Calu3 (cell line): ENCODE measurements around the gene AP1S3. TPM values are rescaled to one million over a fixed set of nuclear protein-coding genes. Genes with fewer than 3 reads are reported as not detected.

Source experiments
- Bru-seq: library from RNA; stranded (reverse); fragments of 400-500 nt; gene quantifications from one replicate; lab custom pipeline; 2021; lab: Mats Ljungman, UMichigan
- BruChase-seq, 2 experiments: library from RNA; stranded (reverse); fragments of 400-500 nt; gene quantifications; one replicate each; lab custom pipeline; 2021; lab: Mats Ljungman, UMichigan
- BruUV-seq: library from RNA; stranded (reverse); fragments of 400-500 nt; replicated peaks from 2 replicates; lab custom pipeline; 2021; lab: Mats Ljungman, UMichigan
- CTCF ChIA-PET: fragments of 300-600 bp; sonication (Branson Sonifier 250); formaldehyde crosslinking; loops from one replicate; lab custom pipeline; 2022; ENCODE audit warnings: antibody characterized with exemption; lab: Charles Lee
- DNase-seq: peaks from one replicate; pipeline ENCODE4 v3.0.0; 2022
- H3K27ac Mint-ChIP-seq: one replicate; pipeline ENCODE4 v1.8.0; 2022; ENCODE audit warnings: mixed read lengths; ENCODE audit not compliant: unreplicated experiment
- H3K27me3 Mint-ChIP-seq: one replicate; pipeline ENCODE4 v1.8.0; 2022; ENCODE audit warnings: mixed read lengths; ENCODE audit not compliant: unreplicated experiment
- H3K36me3 Mint-ChIP-seq: one replicate; pipeline ENCODE4 v1.8.0; 2022; ENCODE audit warnings: mild to moderate bottlenecking, moderate library complexity, mixed read lengths; ENCODE audit not compliant: insufficient read depth, unreplicated experiment
- H3K4me1 Mint-ChIP-seq: one replicate; pipeline ENCODE4 v1.8.0; 2022; ENCODE audit warnings: mild to moderate bottlenecking, low read depth, mixed read lengths; ENCODE audit not compliant: unreplicated experiment
- H3K4me3 Mint-ChIP-seq: one replicate; pipeline ENCODE4 v1.8.0; 2022; ENCODE audit warnings: mild to moderate bottlenecking, low read depth, moderate library complexity, mixed read lengths; ENCODE audit not compliant: unreplicated experiment
- H3K9me3 Mint-ChIP-seq: one replicate; pipeline ENCODE4 v1.8.0; 2022; ENCODE audit warnings: low read depth, mixed read lengths; ENCODE audit not compliant: unreplicated experiment
- intact Hi-C: fragments of 100-400 bp; cut with micrococcal nuclease; formaldehyde crosslinking; loops from one replicate; pipeline ENCODE4 v1.10.0; 2022; ENCODE audit not compliant: unreplicated experiment
- long read RNA-seq: library from polyadenylated mRNA; stranded (forward); transcript quantifications from one replicate; pipeline ENCODE4 v2.0.0, GENCODE V29; 2022
- total RNA-seq: library from RNA; stranded (reverse); gene quantifications from 2 replicates; pipeline ENCODE4 v1.2.3, GENCODE V29; 2022
- TF ChIP-seq, protein P1 (sequence below): fragments of 200-600 bp; IDR thresholded peaks from one replicate; pipeline ENCODE4 v1.8.0; 2022; ENCODE audit warnings: antibody characterized with exemption; ENCODE audit not compliant: unreplicated experiment

The AP1S3 gene
- total RNA-seq: 108 and 119 TPM in 2 replicates
- Bru-seq, nascent RNA: percentile 95 among the genes with signal in this experiment
- BruChase-seq, experiment 1, labeled RNA remaining after a 6-hour chase: percentile 93 among the genes with signal in this experiment
- percentile 92 among the genes with signal in this experiment for BruChase-seq, experiment 2, labeled RNA remaining after a 2-hour chase
- long read RNA-seq, transcript AP1S3-203 (5 exons, 830 nt): major isoform, 43 of 86 reads
- long read RNA-seq, partial matches to known transcripts: 1 of 86 reads
- long read RNA-seq, other reads (novel, unspliced or antisense): 42 of 86 reads

DNA sequence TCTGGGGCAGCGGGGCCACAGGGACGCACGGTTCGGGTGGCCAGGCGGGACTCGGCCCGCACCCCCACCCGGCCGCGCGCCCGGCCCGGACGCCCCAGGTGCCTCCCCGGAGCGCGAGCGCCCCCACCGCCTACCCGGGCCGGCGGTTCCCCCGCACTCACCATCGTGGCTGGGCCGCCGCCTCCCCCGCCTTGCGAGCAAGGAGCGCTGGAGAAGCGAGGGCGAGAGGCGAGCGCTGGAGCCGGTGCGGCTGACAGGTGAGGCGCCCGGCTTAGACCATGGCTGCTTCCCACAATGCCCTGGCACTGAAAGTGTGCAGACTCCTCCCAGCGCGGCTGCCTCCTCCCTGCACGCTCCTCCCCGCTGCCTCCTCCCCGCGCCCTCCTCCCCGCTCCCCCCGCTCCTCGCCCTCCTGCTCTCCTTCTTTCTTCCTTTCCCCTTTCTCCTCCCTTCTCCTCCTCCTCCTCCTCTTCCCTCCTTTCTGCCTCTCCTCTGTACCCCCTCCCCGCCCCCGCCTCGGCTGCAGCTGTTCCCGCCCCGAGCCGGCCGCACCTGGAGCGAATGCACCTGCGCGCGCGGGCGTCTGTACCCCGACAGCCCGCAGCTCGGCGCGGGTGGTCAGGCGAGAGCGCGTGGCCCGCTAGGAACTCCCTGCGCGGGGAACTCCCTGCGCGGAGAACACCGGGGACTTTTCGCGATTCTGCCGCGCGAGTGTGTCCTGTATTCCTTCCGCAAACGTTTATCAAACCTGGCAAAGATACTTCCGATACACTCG lies at the start of gene AP1S3:
AP1S3 (minus strand) TSS at position 296 of the 775 bp plus-strand sequence; CDS start at position 164, 132 bp downstream.
- CTCF ChIA-PET: interaction anchor here (0.6 to 1.9 kb wide), 7 partner anchors 10 to 296 kb away, joined by 3 to 11 read pairs (median 5); no protein-coding TSS in a partner anchor
- peak within 1 kb of the TSS; percentile 89 for H3K27ac Mint-ChIP-seq
- peaks cover 34% of the 10 kb centered on the region for H3K4me1 Mint-ChIP-seq

DNA sequence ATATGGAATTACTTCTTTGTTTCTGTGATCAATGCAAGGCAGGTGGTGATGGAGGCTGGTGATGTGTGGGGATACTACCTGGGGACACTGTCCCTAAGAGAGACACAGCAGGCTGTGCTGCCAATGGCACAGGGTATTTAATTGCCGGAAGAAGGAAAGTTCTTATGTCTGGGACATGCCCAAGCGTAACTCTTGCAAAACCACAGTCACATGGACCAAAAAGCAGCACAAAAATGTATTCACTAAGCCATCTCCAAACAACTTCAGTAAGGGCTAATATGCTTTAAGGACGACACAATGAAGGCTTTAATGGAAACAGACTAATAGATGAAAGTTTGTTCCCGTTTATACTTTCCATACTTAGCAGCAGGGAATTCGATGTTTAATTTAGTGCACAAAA lies 49.7 kb upstream of the AP1S3 start:
- Mint-ChIP-seq H3K27ac (no peak overlapping the region), H3K4me3 (no peak overlapping the region), H3K27me3 (no peaks in the 10 kb centered on the region), H3K36me3 (peaks cover 13% of the 10 kb centered on the region), H3K4me1 (no peaks in the 10 kb centered on the region), H3K9me3 (no peaks in the 10 kb centered on the region)
- no TSS peak for BruUV-seq
- DNase-seq: no peak
- CTCF ChIA-PET: no interaction called here
- intact Hi-C loops: no loop called here
- TF ChIP-seq, protein P1, sequence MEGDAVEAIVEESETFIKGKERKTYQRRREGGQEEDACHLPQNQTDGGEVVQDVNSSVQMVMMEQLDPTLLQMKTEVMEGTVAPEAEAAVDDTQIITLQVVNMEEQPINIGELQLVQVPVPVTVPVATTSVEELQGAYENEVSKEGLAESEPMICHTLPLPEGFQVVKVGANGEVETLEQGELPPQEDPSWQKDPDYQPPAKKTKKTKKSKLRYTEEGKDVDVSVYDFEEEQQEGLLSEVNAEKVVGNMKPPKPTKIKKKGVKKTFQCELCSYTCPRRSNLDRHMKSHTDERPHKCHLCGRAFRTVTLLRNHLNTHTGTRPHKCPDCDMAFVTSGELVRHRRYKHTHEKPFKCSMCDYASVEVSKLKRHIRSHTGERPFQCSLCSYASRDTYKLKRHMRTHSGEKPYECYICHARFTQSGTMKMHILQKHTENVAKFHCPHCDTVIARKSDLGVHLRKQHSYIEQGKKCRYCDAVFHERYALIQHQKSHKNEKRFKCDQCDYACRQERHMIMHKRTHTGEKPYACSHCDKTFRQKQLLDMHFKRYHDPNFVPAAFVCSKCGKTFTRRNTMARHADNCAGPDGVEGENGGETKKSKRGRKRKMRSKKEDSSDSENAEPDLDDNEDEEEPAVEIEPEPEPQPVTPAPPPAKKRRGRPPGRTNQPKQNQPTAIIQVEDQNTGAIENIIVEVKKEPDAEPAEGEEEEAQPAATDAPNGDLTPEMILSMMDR: no peak

More for the DNA sequence above, at the start of gene AP1S3:
- H3K36me3 Mint-ChIP-seq: peaks cover 57% of the 10 kb centered on the region
- no TSS peak for BruUV-seq
- H3K4me3 Mint-ChIP-seq: peak within 1 kb of the TSS; percentile 88
- intact Hi-C loops: loop anchor here (2.0 to 10.0 kb wide), 3 partner anchors 23 to 863 kb away; no protein-coding TSS in a partner anchor
- TF ChIP-seq, protein P1: no peak
- H3K27me3 Mint-ChIP-seq: no peaks in the 10 kb centered on the region
- DNase-seq: peak; percentile 91
- H3K9me3 Mint-ChIP-seq: no peaks in the 10 kb centered on the region

DNA sequence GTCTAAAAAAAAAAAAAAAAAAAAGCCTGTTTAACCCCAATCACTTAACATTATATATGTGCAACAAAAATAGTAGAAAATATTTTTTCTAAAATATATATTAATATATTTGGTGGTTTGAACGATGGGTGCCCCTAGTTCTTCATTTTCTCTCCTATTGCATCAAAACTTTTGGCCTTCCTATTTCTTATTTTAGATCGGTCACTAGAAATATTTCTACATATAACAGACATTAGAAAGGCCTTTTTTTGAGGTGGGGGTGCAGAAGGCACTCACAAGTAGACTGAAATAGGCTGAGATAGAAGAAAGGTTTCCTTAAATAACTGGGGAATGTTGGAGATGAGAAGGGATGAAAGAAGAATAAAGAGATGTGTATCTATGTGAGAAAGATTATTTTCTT lies 49.3 kb upstream of the AP1S3 start:
- no TSS peak for BruUV-seq
- TF ChIP-seq, protein P1: no peak
- DNase-seq: no peak
- CTCF ChIA-PET: no interaction called here
- no peak overlapping the region for H3K4me3 Mint-ChIP-seq
- H3K27me3 Mint-ChIP-seq: no peaks in the 10 kb centered on the region
- no peak overlapping the region for H3K27ac Mint-ChIP-seq
- H3K9me3 Mint-ChIP-seq: no peaks in the 10 kb centered on the region
- peaks cover 13% of the 10 kb centered on the region for H3K36me3 Mint-ChIP-seq
- H3K4me1 Mint-ChIP-seq: no peaks in the 10 kb centered on the region
- intact Hi-C loops: no loop called here

DNA sequence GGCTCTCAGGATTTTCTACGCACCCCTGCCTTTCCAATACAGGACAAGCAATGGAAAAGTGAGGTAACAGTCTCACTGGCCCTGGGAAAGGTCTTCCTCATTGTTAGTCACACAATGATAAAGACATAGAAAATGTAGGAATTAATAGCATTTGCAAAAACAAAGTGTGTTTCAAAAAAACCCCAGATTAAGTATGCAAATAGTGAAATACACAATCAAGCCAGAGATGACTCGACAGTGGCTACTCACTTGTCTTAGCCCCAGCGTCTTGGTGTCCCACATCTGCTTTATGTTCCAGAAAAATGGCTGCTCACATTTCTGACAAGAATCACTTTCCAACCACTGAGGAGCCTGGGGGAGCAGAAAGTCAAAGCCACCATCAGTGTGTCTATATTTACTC lies 47.0 kb upstream of the AP1S3 start:
- H3K4me3 Mint-ChIP-seq: no peak overlapping the region
- no peaks in the 10 kb centered on the region for H3K4me1 Mint-ChIP-seq
- no peak for DNase-seq
- CTCF ChIA-PET: interaction anchor here (0.6 kb wide), 1 partner anchor 14 kb away, joined by 3 read pairs; no protein-coding TSS in a partner anchor
- H3K9me3 Mint-ChIP-seq: no peaks in the 10 kb centered on the region
- BruUV-seq: no TSS peak
- H3K27ac Mint-ChIP-seq: no peak overlapping the region
- TF ChIP-seq, protein P1: no peak
- H3K36me3 Mint-ChIP-seq: peaks cover 18% of the 10 kb centered on the region
- H3K27me3 Mint-ChIP-seq: no peaks in the 10 kb centered on the region
- intact Hi-C loops: no loop called here
